Gastrocnemius medialis (tissue), 4 donors: ENCODE measurements around the gene KRT2.

Source experiments
- POLR2A ChIP-seq, 2 donors: fragments of 450-650 bp; IDR thresholded peaks; one replicate each; pipeline ENCODE4 v1.6.1; 2017; ENCODE audit warnings: antibody characterized with exemption in 2 of 2, mild to moderate bottlenecking in 2 of 2, moderate library complexity in 2 of 2
- TF ChIP-seq, protein P1 (sequence below), 5 experiments: fragments of 450-650 bp in 3 of 5; fragments of 200-600 bp in 2 of 5; sonication (generic) in 2 of 5; IDR thresholded peaks in 4 of 5; conservative IDR thresholded peaks in 1 of 5; 1 replicate in 4 of 5; 2 replicates in 1 of 5; pipeline ENCODE4 v1.5.1; 2016 to 2019; ENCODE audit warnings: antibody characterized with exemption in 5 of 5, mild to moderate bottlenecking in 3 of 5, moderate library complexity in 3 of 5

DNA sequence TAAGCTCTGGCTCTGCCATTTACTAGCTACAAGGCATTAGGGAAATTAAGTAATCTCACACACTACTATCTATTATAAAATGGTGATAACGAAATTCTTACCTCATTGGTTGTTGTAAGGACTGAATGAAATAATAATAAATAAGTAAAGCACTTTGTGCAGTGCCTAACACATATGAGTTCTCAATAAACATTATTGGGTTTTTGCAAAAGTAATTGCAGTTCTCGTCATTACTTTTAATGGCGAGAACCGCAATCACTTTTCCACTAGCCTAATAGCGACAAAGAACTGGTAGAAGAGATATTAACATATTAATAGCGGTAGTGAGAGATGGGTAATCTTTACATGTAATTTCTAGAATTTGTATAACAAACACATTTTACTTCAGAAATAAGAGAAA is 42.1 kb upstream of the KRT2 start:
- TF ChIP-seq, protein P1, sequence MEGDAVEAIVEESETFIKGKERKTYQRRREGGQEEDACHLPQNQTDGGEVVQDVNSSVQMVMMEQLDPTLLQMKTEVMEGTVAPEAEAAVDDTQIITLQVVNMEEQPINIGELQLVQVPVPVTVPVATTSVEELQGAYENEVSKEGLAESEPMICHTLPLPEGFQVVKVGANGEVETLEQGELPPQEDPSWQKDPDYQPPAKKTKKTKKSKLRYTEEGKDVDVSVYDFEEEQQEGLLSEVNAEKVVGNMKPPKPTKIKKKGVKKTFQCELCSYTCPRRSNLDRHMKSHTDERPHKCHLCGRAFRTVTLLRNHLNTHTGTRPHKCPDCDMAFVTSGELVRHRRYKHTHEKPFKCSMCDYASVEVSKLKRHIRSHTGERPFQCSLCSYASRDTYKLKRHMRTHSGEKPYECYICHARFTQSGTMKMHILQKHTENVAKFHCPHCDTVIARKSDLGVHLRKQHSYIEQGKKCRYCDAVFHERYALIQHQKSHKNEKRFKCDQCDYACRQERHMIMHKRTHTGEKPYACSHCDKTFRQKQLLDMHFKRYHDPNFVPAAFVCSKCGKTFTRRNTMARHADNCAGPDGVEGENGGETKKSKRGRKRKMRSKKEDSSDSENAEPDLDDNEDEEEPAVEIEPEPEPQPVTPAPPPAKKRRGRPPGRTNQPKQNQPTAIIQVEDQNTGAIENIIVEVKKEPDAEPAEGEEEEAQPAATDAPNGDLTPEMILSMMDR (IDR thresholded peaks at IDR 0.05 in 4 of 5, conservative IDR thresholded peaks at IDR 0.05 in 1 of 5) = no peak
- no peak for TF ChIP-seq POLR2A (IDR thresholded peaks at IDR 0.05)
